HL-60 (cell line): ENCODE data around the gene MAFB.

ENCODE experiments used
- DNase-seq, 2 experiments: peaks; one replicate each; pipeline ENCODE4 v3.0.0-alpha.2; 2010 to 2020; ENCODE audit warnings: low read depth in 1 of 2, low spot score in 1 of 2
- H3K27ac ChIP-seq: fragments of 250-450 bp; sonication (Bioruptor Pico); replicated peaks from 2 replicates; pipeline ENCODE4 v1.5.1; 2020; ENCODE audit warnings: mild to moderate bottlenecking, moderate library complexity
- H3K27me3 ChIP-seq: fragments of 250-450 bp; sonication (Bioruptor Pico); 2 replicates; pipeline ENCODE4 v1.5.1; 2021; ENCODE audit warnings: mild to moderate bottlenecking, moderate library complexity; ENCODE audit not compliant: insufficient read depth, poor library complexity, severe bottlenecking
- H3K4me3 ChIP-seq: replicated peaks from 2 replicates; pipeline ENCODE4 v1.5.1; 2011; ENCODE audit warnings: mild to moderate bottlenecking, control low read depth, low read length; ENCODE audit not compliant: insufficient read depth
- CTCF ChIP-seq: IDR thresholded peaks from one replicate; pipeline ENCODE4 v1.5.1; 2011; ENCODE audit warnings: low read length, control low read depth, inconsistent platforms; ENCODE audit not compliant: insufficient read depth
- GABPA ChIP-seq: IDR thresholded peaks from 2 replicates; pipeline ENCODE4 v1.6.1; 2012; ENCODE audit warnings: low read depth
- POLR2AphosphoS5 ChIP-seq: IDR thresholded peaks from 2 replicates; pipeline ENCODE4 v1.6.1; 2012; ENCODE audit warnings: low read depth
- REST ChIP-seq: IDR thresholded peaks from 2 replicates; pipeline ENCODE4 v1.6.1; 2012; ENCODE audit warnings: low read depth; ENCODE audit not compliant: insufficient replicate concordance
- SPI1 ChIP-seq: IDR thresholded peaks from 2 replicates; pipeline ENCODE4 v1.6.1; 2012; ENCODE audit warnings: low read depth, mild to moderate bottlenecking, borderline replicate concordance

The MAFB gene

GRCh38 chr20:40717343-40717865 lies 28.4 kb upstream of the MAFB start:
- Histone ChIP-seq H3K27me3 (peaks cover 4% of the 10 kb centered on the region), H3K4me3 (no peak overlapping the region)
- TF ChIP-seq GABPA = no peak
- TF ChIP-seq REST = no peak
- TF ChIP-seq CTCF = no peak
- no peak for TF ChIP-seq POLR2AphosphoS5
- no peak for TF ChIP-seq SPI1

GRCh38 chr20:40715491-40715890 lies 26.5 kb upstream of the MAFB start:
- H3K4me3 ChIP-seq = no peak overlapping the region
- TF ChIP-seq REST (no peak), POLR2AphosphoS5 (no peak), CTCF (no peak), GABPA (no peak), SPI1 (no peak)
- DNase-seq = no peak
- H3K27me3 ChIP-seq = peaks cover 14% of the 10 kb centered on the region
- H3K27ac ChIP-seq = no peak overlapping the region

More at GRCh38 chr20:40717343-40717865, 28.4 kb upstream of the MAFB start:
- H3K27ac ChIP-seq = no peak overlapping the region
- no peak for DNase-seq

GRCh38 chr20:40714916-40715315 lies 25.9 kb upstream of the MAFB start:
- H3K27me3 ChIP-seq = peaks cover 14% of the 10 kb centered on the region
- DNase-seq = no peak
- H3K4me3 ChIP-seq = no peak overlapping the region
- TF ChIP-seq SPI1 (no peak), REST (no peak), CTCF (no peak), POLR2AphosphoS5 (no peak), GABPA (no peak)
- no peak overlapping the region for H3K27ac ChIP-seq
